Colonic mucosa (tissue), 4 donors: ENCODE measurements around the gene COPS8. TPM values are rescaled to one million over a fixed set of nuclear protein-coding genes. Genes with fewer than 3 reads are reported as not detected.

Experiments
- DNase-seq: peaks from one replicate; pipeline ENCODE4 v3.0.0-alpha.2; 2020
- H3K27ac ChIP-seq: fragments of 200-600 bp; one replicate; pipeline ENCODE4 v1.8.0; 2021
- H3K27me3 ChIP-seq: fragments of 200-600 bp; one replicate; pipeline ENCODE4 v1.8.0; 2021
- H3K36me3 ChIP-seq: fragments of 200-600 bp; one replicate; pipeline ENCODE4 v1.8.0; 2021
- H3K4me1 ChIP-seq: fragments of 200-600 bp; one replicate; pipeline ENCODE4 v1.8.0; 2021; ENCODE audit warnings: mild to moderate bottlenecking
- H3K4me3 ChIP-seq: fragments of 200-600 bp; one replicate; pipeline ENCODE4 v1.8.0; 2021
- H3K9ac ChIP-seq, 2 donors: one replicate each; pipeline ENCODE4 v1.7.0; 2013; ENCODE audit warnings: control low read depth in 2 of 2, low read depth in 2 of 2, low read length in 2 of 2
- H3K9me3 ChIP-seq: fragments of 200-600 bp; one replicate; pipeline ENCODE4 v1.8.0; 2021
- intact Hi-C: fragments of 100-400 bp; cut with DNase I; formaldehyde crosslinking; loops from one replicate; pipeline ENCODE4 v1.14.1; 2022
- total RNA-seq, 2 donors: library from RNA; stranded (reverse); fragmentation: NEBNext Ultra II Directional in 1 of 2; extraction: Animal tissue kit (Norgen Biotek cat#: 25700) in 1 of 2; gene quantifications; one replicate each; pipeline ENCODE4 v1.2.1, GENCODE V29; 2021
- TF ChIP-seq, protein P1 (sequence below): fragments of 200-600 bp; IDR thresholded peaks from one replicate; pipeline ENCODE4 v1.8.0; 2022; ENCODE audit warnings: antibody characterized with exemption, mild to moderate bottlenecking
- donor health status: healthy.
- donor health status: DM: no; HTN: no; CAD: no.
- donor health status: DM: no; HTN: no; CAD: no.

Gene COPS8
- total RNA-seq, 2 donors from 2014 or later: 28.2 to 28.4 TPM

DNA sequence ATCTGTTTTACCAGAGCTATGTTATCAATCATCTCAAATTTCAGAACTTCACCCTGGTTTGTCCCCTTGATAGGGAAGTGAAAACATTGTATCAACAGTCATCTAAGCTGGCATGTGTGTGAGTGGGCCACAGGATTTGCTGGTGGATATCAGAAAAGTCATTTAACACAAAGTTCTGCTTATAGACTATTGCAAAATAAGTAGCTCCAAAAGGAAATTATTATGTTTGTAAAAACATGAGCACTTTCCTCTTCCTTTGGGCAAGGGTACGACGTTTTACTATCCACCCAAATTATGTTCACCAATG, 20.7 kb upstream of the COPS8 start:
- Histone ChIP-seq H3K9ac (no peak overlapping the region), H3K27ac (no peak overlapping the region), H3K4me1 (no peaks in the 10 kb centered on the region), H3K36me3 (no peaks in the 10 kb centered on the region), H3K4me3 (no peak overlapping the region), H3K9me3 (no peaks in the 10 kb centered on the region), H3K27me3 (no peaks in the 10 kb centered on the region)
- DNase-seq: no peak
- intact Hi-C loops: no loop called here
- TF ChIP-seq, protein P1, sequence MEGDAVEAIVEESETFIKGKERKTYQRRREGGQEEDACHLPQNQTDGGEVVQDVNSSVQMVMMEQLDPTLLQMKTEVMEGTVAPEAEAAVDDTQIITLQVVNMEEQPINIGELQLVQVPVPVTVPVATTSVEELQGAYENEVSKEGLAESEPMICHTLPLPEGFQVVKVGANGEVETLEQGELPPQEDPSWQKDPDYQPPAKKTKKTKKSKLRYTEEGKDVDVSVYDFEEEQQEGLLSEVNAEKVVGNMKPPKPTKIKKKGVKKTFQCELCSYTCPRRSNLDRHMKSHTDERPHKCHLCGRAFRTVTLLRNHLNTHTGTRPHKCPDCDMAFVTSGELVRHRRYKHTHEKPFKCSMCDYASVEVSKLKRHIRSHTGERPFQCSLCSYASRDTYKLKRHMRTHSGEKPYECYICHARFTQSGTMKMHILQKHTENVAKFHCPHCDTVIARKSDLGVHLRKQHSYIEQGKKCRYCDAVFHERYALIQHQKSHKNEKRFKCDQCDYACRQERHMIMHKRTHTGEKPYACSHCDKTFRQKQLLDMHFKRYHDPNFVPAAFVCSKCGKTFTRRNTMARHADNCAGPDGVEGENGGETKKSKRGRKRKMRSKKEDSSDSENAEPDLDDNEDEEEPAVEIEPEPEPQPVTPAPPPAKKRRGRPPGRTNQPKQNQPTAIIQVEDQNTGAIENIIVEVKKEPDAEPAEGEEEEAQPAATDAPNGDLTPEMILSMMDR: no peak

DNA sequence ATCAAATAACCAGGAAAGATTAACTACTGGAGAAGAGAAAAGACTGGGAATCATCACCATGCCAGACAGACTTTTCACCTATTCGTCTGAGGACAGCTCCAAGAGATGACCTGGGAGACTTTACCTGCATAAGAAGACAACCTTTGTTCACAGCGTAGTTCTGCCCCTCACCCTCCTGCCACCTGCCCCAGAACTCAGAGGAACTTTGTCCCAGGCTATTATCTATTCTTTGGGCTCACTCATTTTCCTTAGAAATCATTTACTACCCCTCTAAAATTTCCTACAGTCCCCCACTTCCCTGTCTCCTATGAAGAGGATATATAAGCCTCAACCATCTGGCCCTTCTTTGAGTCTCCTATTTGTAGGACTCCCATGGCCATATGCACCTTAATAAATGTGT, 19.3 kb upstream of the COPS8 start:
- Histone ChIP-seq H3K4me3 (no peak overlapping the region), H3K9ac (no peak overlapping the region), H3K36me3 (no peaks in the 10 kb centered on the region), H3K4me1 (no peaks in the 10 kb centered on the region), H3K9me3 (no peaks in the 10 kb centered on the region), H3K27ac (no peak overlapping the region), H3K27me3 (no peaks in the 10 kb centered on the region)
- TF ChIP-seq, protein P1: no peak
- DNase-seq: no peak
- intact Hi-C loops: no loop called here

DNA sequence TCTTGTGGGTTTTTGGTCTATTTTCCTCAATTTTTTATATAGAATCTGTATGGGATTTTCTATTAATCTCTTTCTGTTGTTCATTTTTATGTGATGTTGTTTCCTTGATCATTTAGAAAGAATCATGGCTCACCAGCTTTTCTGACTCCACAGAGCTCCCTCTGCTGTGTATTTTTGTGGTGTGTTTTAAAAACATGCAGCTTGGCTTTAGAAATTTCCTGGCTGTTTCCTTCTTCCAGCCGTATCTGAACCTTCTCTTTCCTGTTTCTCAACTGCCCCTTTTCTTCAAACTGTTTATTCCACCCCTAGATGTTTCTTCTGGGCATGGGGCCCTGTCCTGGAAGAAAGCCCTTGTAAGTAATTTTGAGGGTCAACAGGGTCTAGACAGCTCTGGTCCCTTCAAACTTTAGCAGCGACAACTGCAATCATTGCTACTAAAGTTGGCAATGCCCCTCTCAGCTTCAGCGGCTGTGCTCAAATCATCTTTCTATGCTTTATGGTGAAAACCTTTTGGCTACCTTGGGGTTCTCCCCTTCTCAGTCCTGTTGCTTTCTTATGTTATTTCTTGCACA, 17.6 kb upstream of the COPS8 start:
- Histone ChIP-seq H3K9me3 (no peaks in the 10 kb centered on the region), H3K27me3 (no peaks in the 10 kb centered on the region), H3K9ac (no peak overlapping the region), H3K27ac (no peak overlapping the region), H3K4me1 (no peaks in the 10 kb centered on the region), H3K4me3 (no peak overlapping the region), H3K36me3 (no peaks in the 10 kb centered on the region)
- no peak for DNase-seq
- intact Hi-C loops: no loop called here
- TF ChIP-seq, protein P1: no peak

DNA sequence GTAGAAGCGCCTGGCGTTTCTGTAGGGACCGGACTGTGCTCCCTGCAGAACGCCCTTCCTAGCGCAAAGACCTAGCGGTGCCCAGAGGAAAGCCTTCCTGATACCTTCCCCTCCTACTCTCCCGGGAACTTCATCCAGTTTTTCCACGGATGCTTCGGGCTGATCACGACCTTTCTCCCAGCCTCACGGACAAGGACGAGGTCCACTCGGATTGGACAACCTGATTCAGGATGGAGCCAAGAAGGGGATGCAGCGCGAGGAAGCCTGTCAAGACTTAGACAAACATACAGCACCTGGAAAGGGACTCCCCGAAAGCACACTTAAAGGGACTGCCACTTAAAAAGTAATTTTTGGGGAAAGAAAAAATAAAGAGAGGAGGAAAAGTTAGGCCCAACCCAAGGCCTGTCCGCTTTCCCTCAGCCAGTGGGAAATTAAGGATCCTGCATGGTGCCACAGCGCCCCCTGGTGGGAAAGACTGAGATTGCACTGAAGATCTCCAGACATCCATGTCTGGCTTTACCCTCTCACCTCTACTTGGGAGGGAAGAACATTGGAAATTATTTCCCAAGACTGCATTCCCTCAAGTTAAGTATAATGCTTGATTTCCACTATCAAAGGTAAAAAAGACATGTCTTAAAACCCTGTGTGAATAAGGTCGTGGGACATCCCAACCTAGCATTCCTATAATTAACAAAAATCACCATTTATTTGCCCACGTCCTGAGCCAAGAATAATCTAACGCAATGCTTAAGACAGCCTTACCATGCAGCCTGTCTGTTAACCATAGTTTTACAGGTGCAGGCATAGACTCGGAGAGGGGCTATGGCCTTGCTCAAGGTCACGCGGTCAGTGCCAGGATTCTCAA, 13.4 kb upstream of the COPS8 start:
- Histone ChIP-seq H3K9ac (no peak overlapping the region), H3K9me3 (no peaks in the 10 kb centered on the region), H3K27ac (no peak overlapping the region), H3K4me1 (no peaks in the 10 kb centered on the region), H3K27me3 (no peaks in the 10 kb centered on the region), H3K4me3 (no peak overlapping the region), H3K36me3 (no peaks in the 10 kb centered on the region)
- DNase-seq: peak; percentile 77
- TF ChIP-seq, protein P1: peak; percentile 94
- intact Hi-C loops: loop anchor here (5.0 kb wide), 1 partner anchor 720 kb away; no protein-coding TSS in a partner anchor

DNA sequence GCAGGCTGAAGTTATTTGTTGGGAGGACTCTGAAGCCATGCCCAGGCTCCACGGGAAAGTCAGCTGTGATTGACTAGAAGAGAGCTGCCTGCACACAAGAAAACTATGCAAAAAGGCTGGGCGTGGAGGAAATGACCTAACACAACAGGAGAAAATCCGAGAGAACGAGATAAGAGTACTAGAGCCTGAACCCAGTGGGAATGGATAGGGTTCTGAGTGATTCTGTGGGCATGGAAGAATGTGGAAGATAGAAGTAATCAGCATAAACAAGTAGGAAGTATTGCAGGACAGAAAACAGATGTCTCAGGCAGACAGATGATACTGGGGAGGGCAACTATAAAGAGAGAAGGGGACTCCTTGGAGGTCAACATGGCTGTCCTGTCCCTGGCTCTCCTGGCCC, 12.1 kb upstream of the COPS8 start:
- Histone ChIP-seq H3K4me1 (no peaks in the 10 kb centered on the region), H3K4me3 (no peak overlapping the region), H3K9ac (no peak overlapping the region), H3K36me3 (no peaks in the 10 kb centered on the region), H3K9me3 (no peaks in the 10 kb centered on the region), H3K27me3 (no peaks in the 10 kb centered on the region), H3K27ac (no peak overlapping the region)
- no peak for DNase-seq
- intact Hi-C loops: loop anchor here (5.0 kb wide), 1 partner anchor 721 kb away; no protein-coding TSS in a partner anchor
- TF ChIP-seq, protein P1: no peak
